ENCODE data around the gene HDHD2.
"Not testable (repeated sequence)": the region's sequence is repeated elsewhere in the genome, so short reads cannot be mapped to it uniquely, and the experiment has no call there.

Gene HDHD2

GRCh38 chr18:47150029-47150823 lies at the start of gene HDHD2:
Gene HDHD2, minus strand, starts transcription at chr18:47150500. Its CDS starts 14,061 bp downstream, at chr18:47136439.
- DNase-seq, result peak; percentile 85 to 88

- DNase-seq, result not testable (repeated sequence)
Measured at GRCh38 chr18:47195961-47196360, 45.7 kb upstream of the HDHD2 start.

- DNase-seq, result no peak
Measured at GRCh38 chr18:47191961-47192360, 41.7 kb upstream of the HDHD2 start.

DNA sequence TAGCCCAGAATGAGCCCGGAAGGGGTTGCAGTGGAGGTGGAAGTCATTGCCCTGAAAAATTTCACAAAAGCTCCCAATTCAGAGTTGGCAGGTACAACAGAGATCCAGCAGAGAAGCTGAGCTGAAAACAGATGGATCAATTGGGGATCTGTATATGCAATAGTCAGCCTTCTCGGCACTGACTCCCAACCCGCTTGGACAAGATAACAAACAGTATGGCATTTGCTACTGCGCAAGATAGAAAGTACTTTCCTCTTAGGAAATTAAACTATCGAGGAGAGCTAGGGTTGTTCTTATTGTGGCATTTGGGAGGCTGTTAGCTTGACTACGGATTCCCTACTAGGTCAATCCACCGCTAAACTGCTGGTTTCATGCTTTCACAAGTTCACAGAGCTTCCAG lies 37.4 kb upstream of the HDHD2 start:
- DNase-seq, result no peak

DNA sequence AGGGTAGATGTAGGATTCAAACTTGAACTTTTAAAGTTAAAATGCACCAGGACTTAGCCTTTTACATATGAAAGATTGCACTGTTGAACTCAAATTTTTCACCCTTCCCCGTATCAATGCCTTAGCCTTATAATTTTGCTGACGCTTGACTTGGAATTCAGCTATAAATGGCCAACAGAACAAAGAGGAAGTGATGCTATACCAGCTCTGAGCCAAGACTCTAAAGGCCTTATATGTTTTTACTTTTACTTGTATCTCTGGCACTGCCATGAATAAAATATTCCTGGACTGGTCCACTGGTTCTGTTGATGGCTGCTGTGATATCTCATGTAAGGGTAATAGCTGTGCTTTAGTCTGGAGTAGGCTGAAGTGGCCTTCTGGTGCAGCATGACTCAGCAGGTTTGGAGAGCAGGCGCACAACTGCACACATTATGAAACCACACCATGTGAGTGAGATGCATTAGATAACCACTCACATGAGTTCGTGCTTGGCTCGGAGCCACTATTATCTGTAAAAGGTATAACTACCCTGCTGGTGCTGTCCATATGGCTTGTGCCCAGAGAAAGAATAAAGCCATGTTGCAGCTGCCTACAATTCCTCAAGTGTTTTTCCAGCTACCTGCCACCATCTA lies 34.2 kb upstream of the HDHD2 start:
- DNase-seq, result no peak

GRCh38 chr18:47182156-47182555 lies 31.9 kb upstream of the HDHD2 start:
- not testable (repeated sequence) for DNase-seq

GRCh38 chr18:47180765-47181164 lies 30.5 kb upstream of the HDHD2 start:
- no peak for DNase-seq

- no peak for DNase-seq
Measured at GRCh38 chr18:47179520-47179919, 29.2 kb upstream of the HDHD2 start.

GRCh38 chr18:47175898-47176575 lies 25.7 kb upstream of the HDHD2 start, which contains the start of gene IER3IP1:
Gene IER3IP1, minus strand, starts transcription at chr18:47176364. Its CDS starts 87 bp downstream, at chr18:47176277.
- DNase-seq, result peak; percentile 92 to 93

DNA sequence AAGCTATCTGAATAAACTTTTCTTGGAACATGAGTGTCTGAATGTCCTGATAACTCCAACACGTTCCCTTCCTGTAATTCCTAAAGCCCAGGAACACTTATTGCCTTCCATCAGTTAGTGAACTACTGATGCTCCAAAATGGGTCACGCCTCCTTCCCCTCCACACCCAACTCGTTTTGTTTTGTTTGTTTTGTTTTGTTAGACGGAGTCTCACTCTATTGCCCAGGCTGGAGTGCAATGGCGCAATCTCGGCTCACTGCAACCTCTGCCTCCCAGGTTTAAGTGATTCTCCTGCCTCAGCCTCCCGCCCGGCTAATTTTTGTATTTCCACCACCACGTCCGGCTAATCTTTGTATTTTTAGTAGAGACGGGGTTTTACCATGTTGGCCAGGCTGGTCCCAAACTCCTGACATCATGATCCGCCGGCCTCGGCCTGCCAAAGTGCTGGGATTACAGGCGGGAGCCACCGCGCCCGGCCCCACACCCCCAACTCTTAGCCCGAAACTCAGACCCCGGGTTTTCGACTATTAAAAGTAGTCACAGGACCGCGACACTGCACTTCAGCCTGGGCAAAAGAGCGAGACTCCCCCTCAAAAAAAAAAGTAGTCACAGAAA lies 25.1 kb upstream of the HDHD2 start:
- peak in 1 of 2 donors; percentile 14 for DNase-seq

DNA sequence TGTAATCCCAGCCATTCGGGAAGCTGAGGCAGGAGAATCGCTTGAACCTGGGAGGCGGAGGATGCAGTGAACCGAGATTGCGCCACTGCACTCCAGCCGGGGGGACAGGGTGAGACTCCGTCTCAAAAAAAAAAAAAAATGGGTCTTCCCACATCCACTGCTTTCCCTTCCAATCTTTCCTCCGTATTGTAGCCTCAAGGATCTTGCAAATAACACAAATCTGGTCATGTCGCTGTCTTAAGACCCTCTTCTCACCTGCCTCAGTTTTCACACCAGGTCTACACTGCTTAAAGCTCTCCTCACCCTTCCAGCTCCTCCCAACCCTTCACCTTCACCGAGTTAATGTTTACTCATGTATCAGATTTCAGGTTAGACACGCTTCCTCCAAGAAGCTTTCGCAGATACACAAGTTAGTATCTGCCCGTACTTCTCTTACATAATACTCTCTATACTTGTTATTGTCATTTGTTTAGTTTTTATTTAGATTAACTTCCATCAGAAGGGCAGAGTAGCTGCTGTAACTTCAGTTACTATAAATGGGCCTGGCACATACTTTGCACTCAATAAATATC lies 24.3 kb upstream of the HDHD2 start:
- no peak for DNase-seq

DNA sequence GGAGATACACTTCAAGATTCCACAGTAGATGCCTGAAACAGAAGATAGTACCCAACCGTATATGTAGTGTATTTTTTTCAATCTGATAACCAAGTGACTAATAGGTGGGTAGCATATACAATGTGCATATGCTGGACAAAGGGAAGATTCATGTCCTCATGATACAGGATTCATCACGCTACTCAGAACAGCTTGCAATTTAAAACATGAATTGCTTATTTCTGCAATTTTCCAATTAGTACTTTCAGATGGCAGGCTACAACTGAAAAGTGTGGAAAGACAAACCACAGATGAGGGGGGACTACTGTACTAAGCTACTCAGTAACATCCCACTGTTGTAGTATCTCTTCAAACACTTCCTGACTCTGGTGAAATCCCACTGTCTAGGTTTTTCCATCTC lies 22.2 kb upstream of the HDHD2 start:
- no peak for DNase-seq

GRCh38 chr18:47168913-47169312 lies 18.6 kb upstream of the HDHD2 start:
- DNase-seq, result no peak

- DNase-seq, result no peak
Measured at GRCh38 chr18:47168509-47168908, 18.2 kb upstream of the HDHD2 start.

- DNase-seq, result no peak
Measured at GRCh38 chr18:47166294-47166693, 16.0 kb upstream of the HDHD2 start.

DNA sequence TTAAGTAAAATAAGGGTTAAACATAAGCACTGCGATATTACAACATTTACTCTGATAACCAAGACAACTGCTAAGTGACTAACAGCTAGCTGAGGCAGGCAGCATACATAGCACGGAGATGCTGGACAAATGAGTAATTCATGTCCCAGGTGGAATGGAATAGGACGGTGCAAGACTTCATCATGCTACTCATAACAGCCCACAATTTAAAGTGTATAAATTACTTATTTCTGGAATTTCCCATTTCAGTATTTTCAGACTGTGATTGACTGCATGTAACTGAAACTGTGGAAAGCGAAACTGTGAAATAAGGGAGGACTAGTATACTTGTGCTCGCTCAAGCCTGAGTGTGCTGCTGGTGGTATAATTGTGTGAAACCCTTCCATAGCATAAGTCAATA lies 12.9 kb upstream of the HDHD2 start:
- DNase-seq, result no peak

GRCh38 chr18:47160256-47160655 lies 10.0 kb upstream of the HDHD2 start:
- no peak for DNase-seq

- DNase-seq, result not testable (repeated sequence)
Measured at GRCh38 chr18:47158404-47158803, 8.1 kb upstream of the HDHD2 start.

DNA sequence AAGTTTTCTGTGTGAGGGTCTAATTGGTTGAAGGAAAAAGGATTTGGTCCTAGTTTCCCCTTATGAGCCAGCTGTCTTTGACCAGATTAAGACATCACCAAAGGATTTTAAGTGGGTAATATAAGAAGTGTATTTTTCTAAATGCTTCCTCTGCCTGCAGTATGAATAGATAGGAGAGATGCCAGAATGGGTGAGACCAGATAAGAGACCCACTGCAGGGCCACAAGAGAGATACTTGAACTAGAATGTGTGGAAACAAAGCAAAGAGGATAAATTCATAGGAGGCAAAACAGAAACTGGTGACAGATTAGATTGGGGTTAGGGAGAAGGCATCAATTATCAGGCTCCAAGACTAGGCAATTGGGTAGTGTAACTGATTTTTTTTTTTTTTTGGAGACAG lies 1.1 kb upstream of the HDHD2 start:
- DNase-seq, result no peak

DNA sequence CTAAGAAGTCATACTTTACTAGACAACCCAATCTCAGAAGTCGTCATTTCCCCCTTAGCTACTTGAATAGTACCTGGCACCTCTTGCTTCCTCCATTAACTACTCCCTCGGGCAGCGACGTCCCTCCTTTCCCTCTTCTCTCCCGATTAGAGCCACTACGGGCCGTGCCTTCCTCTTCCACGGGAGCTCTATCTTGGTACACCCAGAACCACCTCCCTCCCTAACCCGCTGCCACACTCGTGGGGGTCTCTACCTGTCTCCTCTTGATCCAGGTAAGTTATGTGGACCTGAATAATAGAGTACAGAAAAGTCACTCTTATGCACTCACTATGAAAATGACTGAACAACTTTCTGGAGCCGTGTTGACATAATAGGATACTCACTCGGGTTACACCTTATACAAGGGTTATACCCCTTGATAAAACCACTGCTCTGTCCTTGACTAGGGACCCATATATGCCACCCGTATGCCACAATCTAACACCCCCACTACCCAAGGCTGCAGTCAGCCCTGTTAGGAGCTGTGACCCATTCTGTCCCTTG lies 595 bp upstream of the HDHD2 start:
- peak; percentile 17 to 22 for DNase-seq

DNA sequence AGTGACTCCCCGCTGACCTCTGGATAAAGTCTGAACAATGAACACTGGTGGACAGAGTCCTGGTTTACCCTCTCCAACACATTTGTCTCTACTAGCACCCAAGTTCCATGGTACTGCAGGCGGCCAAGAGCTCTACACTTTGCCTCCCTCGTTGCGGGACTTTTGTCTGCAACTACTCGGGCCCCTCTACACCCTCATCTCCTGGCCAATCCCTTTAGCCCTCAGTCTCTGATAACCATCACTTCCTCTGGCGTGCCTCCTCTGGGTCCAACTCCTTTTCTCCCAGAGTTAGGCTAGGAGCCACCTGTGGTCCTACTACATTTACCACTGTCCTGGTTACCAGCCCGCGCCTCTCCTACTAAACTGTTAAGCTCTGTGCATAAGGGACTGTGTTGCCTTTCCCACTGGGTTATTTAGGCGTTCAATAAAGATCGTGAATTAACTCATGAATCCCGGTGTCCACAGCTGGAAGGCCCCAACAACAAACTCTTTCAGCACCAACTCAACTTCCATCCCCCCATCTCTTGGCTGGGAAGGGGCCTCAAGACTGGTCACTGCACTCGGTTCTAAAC lies 757 bp downstream of the HDHD2 start:
- DNase-seq, result peak in 1 of 2 donors; percentile 17

DNA sequence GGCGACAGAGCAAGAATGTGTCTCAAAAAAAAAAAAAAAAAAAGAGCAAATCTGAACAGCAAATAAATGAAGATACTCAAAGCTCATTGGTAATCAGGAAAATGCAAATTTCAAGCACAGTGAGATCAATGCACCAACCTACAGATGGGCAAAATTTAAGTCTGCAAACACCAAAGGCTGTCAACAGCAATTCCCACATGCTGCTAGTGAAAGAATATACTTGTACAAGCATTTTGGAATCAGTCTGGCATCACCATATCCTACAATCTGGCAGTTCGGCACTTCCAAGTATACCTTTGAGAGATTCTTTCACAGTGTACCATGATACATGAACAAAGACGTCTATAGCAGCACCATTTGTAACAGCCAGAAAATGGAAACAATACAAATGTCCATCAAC lies 4.1 kb downstream of the HDHD2 start:
- DNase-seq, result no peak
